Left kidney (tissue), 2 donors: ENCODE measurements around the gene BRSK1. TPM values are rescaled to one million over a fixed set of nuclear protein-coding genes. Genes with fewer than 3 reads are reported as not detected.
A peak's percentile ranks its signal among the peaks of the same experiment; 100 is the strongest.

Source experiments
- DNase-seq: peaks from one replicate; pipeline ENCODE4 v3.0.0-alpha.2; 2013
- polyA plus RNA-seq: library from polyadenylated mRNA; unstranded; fragments of 120-200 nt; gene quantifications from one replicate; pipeline ENCODE4 v1.2.1, GENCODE V29; 2013; ENCODE audit not compliant: insufficient read length

The BRSK1 gene
- polyA plus RNA-seq, 1 donor, result 14.7 TPM

DNA sequence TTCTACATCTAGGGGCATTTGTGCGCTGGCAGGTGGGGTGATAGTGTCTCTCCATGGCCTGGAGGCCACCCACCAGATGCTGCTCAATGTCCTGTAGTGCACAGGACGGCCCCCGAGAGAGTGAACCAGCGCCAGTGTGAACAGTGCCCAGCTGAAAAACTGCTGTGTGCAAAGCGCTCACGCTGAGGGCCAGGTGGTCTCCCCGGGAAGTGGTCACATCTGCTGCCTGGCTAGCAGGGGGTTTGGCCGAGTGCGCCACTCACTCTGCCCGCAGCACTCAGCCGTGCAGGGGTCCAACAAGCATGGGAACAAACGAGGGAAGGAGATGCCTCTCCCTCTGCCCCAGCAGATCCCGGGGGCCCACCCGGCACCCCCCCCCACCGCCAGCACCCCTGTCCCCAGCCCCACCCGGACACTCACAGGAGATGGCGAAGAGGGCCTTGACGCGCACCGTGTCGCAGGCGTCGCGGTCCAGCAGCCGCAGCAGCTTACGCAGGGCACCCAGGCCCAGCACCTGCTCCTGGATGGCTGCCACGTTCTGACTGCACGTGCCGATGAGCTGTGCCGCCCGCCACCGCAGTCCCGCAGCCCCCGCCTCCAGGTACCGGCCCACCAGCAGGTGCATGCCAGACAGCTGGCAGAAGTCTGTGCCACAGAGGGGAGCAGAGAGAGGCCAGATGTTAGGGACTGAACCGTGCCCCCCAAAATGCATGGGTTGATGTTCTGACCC lies 9.7 kb upstream of the BRSK1 start:
- no peak for DNase-seq

DNA sequence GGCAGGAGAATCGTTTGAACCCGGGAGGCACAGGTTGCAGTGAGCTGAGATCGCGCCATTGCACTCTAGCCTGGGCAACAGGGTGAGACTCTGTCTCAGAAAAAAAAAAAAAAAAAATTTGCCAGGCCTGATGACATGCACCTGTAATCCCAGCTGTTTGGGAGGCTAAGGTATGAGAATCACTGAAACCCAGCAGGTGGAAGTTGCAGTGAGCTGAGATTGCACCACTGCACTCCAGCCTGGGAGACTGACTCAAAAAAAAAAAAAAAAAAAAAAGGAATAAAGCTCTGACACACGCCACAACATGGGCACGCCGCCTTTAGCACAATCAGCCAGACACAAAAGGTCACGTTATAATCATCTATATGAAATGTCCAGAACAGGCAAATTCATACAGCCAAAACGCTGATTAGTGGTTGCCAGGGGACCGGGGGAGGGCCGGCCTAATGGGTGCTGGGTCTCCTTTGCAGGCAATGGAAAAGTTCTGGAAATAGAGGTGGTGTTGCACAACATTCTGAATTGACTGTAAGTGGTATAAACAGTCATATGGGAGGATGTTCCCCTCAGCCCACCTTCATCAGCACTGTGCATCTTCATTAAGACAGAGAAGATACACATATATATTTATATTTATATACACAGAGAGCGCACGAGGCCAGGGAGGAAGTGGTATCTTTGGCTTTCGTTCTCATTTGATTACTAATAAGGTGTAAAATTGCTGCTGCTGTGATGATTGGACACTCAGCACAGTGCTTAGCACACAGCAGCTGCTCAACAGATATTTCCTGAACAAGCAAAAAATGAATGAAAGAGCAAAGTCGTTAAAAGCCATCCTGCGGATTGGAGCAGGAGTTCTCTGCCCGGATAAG lies 7.7 kb upstream of the BRSK1 start:
- DNase-seq, result no peak

DNA sequence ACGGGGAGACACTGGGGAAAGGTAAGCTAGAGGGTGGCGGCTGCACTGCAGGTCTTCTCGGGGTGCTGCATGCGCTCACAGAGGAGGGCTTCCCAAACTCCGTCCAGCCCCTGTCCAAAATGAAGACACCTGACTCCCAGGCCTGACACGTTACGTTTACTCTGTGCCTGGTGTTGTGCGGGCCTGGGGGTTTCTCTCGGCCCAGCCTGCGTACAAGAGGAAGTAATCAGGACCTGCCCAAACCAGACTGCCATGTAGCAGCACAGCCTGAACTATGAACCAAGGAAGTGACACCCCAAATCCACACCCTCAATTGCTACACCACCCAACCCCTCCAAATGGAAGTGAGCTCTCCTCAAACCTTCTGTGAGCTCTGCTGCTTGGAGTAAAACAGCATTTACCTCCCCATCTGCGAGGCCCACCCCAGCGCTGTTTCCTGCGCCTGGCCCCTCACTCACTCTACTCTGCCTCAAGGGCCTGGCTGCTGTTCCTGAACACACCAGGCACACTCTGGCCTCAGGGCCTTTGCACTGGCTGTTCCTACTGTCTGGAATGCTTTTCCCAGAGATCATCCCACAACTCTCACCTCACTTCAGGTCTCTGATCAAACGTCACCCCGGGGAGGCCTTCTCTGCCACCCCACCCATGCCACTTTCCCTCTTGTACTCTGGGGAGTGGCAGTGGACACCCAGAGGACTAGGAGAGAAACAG lies 6.9 kb upstream of the BRSK1 start:
- DNase-seq, result no peak

DNA sequence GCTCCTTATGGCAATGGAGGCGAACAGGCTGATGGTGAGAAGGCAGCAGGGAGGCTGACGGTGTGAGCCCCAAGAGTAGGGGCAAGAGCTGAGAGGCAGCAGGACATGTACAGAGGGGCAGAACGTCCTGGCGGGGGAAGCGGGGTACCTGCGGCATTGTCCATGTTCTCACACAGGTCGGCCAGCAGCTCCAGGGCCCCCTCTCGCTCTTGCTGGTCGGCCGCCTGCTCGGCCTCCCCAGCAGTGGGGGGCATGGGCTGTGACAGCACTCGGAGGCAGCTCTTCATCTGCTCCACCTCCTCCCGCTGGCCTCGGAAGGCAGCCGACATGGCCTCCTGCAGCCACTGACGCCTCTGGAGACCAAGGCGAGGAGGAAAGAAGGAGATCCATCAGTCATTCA lies 6.3 kb upstream of the BRSK1 start:
- DNase-seq, result no peak

DNA sequence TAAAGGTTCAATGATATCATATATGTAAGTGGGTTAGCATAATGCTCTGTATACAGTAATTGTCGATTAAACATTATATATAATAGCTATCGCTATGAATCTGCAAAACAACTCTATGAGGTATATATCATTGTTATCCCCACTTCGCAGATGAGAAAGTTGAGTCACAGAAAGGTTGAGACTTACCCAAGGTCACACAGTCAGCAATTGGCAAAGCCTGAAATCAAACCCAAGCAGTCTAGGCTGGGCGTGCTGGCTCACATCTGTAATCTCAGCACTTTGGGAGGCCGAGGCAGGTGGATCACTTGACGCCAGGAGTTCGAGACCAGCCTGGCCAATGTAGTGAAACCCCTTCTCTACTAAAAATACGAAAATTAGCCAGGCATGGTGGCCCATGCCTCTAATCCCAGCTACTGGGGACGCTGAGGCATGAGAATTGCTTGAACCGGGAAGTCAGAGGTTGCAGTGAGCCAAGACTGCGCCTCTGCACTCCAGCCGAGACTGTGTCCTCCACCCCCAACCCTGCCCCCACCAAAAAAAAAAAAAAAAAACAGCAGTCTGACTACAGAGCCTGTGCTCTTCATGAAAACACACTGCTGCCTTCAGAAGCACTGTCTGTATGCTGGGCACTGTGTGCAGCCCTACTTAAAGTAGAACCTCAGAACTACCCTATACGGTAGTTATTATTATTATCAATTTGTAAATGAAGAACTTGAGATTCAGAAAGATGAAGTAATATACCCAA lies 5.2 kb upstream of the BRSK1 start:
- no peak for DNase-seq

DNA sequence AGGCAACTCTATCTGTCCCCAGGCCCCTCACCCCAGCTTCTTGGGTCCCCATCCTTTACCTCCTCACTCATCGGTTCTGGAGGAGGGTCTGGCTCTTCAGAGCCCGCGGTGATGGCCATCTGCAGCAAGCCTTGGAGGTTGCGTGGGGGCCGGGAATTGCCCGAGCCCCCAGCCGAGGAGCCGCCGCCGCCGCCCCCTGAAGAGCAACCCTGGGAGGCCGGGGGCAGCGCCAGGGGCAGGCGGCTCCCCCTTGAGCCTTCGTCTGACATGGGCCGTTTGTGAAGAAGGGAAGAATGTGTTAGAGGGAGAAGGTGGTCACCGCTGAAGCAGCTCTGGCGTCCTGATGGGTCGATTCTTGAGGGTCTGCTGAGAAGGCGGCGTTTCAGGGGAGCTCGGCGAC lies 4.5 kb upstream of the BRSK1 start:
- DNase-seq, result no peak

DNA sequence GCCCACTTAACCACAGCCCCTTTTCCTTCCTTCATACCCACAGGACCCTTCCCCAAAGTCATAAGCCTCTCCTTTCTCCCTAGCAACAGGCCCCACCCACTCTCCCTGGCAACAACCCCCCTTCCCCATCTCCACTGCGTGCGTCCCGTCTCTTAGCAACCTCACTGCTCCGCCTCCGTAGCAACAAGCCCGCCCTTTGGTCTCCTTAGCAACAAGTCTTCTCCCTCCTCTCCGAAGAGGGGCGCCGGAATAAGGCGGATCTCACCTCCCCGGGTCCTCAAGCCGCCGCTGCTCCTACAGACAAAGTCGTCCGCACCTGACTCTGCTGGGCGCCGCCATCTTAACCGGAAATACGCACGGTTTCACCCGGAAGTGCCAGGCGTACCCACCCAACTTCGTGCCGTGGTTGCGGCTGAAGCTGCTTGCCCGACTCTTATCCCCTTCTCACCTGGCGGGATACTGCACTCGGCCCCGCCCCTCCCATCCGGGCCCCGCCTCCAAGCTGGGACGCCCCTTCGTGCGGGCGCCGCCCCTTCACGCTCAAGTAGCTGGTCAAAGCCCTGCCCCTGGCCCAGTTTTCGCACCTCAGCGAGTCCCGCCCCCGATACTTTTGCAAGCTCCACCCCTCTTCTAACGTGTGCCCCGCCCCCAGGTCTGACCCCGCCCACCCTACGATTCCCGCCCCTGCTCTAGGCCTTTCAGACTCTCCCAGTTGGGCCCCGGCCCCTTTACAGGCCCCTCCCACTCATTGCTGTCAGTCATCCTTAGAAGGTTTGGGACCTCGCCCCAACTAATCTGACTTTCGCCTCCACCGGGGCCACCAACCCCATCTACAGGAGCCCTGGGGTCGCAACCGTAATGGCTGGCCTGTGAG lies 3.8 kb upstream of the BRSK1 start, which contains the start of gene HSPBP1:
Gene HSPBP1, minus strand, starts transcription at position 341 of the 874 bp plus-strand sequence. CDS start 502 bp downstream, outside the sequence.
- DNase-seq, result peak; percentile 92

DNA sequence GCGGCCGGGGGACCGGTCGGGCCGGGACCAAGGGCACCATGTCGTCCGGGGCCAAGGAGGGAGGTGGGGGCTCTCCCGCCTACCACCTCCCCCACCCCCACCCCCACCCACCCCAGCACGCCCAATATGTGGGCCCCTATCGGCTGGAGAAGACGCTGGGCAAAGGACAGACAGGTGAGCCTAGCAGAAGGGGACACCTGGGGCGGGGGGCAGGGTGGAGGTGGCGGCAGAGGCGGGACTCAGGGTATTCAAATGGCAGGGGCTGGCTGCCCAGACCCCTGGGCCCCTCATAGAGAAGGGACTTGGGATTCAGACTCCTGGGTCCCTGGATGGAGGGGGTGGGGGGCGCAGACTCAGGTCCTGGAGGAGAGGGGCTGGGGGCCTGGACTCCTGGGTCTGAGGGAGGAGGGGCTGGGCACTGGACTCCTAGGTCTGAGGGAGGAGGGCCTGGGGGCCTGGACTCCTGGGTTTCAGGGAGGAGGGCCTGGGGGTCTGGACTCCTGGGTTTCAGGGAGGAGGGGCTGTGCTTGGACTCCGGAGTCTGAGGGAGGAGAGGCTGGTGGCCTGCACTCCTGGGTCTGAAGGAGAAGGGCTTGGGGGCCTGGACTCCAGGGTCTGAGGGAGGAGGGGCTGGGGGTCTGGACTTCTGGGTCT lies 735 bp downstream of the BRSK1 start:
- DNase-seq, result no peak

DNA sequence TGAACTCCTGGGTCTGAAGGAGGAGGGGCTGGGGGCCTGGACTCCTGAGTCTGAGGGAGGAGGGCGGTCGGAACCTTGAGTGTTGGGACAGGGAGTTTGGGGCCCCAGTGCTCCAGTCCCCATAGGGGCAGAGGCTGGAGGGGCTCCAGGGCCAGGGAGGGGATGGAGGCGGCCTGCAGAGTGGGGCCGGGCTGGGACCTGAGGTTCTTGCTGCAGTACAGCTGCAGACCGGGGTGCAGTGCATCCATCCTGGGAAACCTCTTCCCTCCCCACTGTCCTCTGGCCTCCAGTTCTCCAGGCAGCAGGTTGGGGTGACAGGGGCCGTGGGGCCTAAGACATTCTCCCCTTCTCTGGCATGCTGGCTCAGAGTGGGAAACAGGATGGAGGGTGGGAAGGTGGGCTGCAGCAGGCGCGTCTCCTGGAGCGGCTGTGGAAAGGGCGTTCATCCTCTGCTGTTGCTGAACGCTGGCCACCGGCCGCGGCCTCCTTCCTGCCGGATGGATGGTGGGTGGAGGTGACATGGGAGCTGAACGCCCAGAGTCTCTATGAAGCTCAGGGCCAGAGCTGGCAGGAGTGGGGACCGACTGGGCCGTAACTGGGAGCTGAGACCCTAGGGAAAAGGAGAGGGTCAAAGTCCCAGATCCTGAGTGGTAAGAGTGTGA lies 1.6 kb downstream of the BRSK1 start:
- DNase-seq, result no peak

DNA sequence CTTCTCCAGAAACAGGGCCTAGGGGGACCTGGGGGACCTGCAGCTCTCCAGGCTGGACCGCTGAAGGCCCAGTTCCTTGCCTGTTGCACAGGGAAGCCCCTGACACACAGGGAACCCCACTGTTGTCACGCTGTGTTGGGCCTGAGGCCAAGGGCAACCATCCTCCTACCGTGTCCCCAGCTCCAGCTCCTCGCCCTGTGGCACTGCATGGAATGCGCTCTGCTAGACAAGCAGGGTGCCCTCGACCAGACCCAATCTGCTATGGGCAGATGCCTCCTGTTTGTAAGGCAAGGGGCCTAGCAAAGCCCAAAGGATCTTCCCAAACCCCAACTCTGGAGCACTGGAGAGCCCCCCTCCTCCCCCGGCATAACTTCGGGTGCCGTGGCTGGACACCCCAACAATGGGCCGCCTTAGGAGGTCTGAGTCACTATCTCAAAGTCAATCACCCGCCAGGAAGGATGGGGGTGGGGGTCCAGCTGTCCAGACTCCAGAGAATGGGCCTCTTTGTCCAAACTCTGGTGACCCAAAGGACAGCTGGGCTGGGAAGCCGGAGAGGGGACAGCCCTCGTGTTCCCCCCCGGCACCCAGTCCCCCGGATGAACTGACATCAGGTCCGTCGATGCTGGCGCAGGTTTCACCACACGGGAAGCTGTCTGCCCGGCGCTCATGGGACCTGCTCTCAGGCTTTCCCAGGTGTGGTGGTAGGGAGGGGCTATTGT lies 3.7 kb downstream of the BRSK1 start:
- no peak for DNase-seq

DNA sequence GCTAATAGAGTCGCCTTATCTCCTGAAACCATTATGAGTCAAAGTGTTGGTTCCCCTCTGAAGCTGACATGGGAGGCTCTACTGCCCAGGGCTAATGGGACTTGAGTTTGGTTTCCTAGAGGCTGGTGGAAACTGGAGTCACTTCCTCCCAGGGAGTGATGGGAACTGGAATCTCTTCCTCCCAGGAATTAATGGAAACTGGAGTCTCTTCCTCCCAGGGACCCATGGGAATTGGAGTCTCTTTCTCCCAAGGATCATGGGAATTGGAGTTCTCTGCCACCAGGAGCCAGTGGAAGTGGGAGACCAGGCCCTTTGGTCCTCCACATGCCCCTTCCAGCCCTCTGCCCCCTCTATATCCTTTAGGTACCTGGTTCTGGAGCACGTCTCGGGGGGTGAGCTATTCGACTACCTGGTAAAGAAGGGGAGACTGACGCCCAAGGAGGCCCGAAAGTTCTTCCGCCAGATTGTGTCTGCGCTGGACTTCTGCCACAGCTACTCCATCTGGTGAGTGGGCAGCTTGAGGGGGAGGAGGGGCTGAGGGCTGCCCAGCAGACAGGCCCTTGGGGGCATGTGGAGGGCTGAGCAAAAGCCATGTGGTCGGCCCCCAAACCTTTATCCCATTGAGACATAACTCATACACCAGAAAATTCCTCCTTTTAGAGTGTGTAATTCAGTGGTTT lies 5.5 kb downstream of the BRSK1 start:
- no peak for DNase-seq

DNA sequence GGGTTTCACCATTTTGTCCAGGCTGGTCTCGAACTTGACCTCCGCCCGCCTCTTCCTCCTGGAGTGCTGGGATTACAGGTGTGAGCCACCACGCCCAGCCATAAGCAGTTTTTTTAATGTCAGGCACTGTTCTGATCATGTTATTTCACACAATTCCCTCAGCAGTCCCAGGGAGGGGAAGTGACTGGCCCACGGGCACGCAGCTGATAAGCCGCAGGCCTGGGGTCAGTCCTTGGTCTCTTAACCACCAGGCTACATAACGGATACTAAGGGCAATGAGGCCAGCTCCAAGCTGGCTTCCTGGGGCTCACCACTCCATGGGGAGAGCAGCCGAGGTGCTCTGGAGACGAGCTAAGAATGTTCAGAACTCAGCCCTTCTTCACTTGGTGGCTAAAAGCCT lies 13.5 kb downstream of the BRSK1 start:
- no peak for DNase-seq

DNA sequence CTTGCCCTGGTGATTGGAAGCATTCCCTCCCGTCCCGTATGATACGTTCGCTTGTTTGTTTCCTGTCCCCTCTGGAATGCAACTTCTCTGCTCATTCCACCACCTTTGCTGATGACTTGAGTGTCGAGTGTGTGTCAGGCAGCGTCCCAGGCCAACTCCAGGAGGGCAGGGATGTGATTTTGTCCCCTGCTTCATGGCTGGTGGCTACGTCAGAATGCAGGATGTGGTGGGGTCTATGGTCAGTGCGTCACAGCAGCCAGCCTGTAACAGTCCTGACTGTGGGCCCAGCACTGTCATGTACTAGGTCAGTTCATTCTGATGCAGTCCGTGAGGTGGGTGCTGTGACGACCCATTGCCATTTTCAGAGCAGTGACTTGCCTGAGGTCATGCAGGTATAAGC lies 16.2 kb downstream of the BRSK1 start:
- no peak for DNase-seq

DNA sequence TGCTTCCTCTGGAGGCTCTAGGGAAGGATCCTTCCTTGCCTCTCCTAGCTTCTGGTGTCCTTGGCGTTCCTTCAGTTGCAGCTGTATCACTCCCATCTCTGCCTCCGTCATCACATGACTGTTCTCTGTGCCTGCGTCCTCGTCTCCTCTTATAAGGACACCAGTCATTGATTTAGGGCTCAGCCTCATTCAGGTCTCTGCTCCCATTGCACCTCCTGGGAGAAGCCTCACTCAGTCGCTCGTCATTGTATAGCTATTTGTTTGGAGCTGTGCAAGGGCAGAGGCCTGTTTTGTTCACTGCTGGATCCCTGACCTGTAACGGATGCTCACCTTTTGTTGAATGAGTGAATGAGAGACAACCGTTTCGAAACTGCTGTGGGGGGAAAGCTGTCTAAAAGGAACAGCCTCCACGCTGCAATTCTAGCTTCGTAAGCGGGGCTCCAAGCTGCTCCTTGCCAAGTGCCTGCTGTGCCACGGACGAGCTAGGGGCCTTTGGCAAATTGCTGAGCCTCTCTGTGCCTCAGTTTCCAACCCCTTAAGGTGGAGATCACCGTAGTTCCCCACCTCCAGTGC lies 17.2 kb downstream of the BRSK1 start:
- no peak for DNase-seq

DNA sequence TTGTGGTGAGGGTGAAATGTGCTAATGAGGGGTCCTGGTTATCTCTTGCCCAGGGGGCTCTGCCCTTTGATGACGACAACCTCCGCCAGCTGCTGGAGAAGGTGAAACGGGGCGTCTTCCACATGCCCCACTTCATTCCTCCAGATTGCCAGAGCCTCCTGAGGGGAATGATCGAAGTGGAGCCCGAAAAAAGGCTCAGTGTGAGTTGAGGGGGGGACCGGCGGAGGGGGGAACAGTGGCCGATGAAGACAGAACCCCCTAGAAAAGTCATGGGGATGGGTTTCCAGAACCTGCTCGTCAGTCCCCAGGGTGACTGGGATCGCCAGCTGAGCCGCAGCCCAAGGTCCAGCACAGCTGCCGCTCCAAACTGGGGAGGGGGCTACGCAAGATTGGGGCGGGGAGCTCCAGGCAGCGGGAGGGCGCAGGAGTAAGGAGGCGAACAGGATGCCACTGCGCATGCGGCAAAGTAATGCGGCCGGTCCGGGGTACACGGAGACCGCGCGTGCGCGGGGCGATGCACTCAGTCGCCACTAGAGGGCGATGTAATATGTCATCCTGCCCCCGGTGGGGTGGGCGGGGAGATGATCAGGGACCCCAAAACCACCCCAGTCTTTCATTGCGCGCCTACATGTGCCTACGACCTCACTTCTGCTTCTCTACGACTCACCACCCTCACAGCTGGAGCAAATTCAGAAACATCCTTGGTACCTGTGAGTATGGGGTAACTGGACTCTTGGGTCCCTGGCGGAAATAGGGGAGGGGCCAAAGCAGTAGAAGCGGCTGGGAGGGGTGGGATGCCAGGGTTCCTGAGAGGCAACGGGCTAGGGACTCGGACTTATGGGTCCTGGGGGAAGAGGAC lies 17.9 kb downstream of the BRSK1 start:
- peak; percentile 83 for DNase-seq

DNA sequence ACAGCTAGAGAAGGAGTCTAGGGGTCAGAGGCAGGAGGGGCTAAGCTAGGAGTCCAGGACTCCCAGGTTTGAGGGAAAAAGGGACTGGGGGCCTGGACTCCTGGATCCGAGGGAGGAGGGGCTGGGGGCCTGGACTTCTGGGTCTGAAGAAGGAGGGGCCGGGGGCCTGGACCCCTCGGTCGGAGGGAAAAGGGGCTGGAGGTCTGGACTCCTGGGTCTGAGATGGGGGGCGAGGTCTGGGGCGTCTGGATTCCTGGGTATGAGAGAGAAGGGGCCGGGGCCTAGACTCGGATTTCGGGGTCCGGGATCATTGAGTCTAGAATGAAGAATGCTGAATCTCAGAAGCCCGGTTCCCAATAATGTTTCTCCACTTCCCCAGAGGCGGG lies 18.5 kb downstream of the BRSK1 start:
- DNase-seq, result no peak

DNA sequence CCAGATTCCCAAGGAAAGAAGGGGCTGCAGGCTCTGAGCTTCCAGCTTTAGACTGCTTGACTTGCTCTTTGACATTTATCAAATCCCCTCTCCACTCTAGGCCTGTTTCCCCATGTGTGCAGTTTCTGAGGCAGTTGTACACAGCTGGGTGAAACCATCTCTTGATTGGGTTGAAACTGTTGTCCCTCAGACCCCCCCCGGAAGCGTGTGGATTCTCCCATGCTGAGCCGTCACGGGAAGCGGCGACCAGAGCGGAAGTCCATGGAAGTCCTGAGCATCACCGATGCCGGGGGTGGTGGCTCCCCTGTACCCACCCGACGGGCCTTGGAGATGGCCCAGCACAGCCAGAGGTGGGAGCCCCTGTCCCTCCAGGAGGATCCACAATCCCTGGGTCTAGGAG lies 19.7 kb downstream of the BRSK1 start:
- DNase-seq, result no peak
